IPS-18a (cell line): ENCODE data around the gene MYO5B.
"Not testable (repeated sequence)": the region's sequence is repeated elsewhere in the genome, so short reads cannot be mapped to it uniquely, and the experiment has no call there.

Experiments used
- H3K27ac ChIP-seq: one replicate; pipeline ENCODE4 v1.5.1; 2013; ENCODE audit warnings: low read length
- H3K27me3 ChIP-seq: one replicate; pipeline ENCODE4 v1.6.1; 2013; ENCODE audit warnings: mild to moderate bottlenecking, low read length; ENCODE audit not compliant: control insufficient read depth, insufficient read depth
- H3K36me3 ChIP-seq: one replicate; pipeline ENCODE4 v1.6.1; 2013; ENCODE audit warnings: low read depth, low read length; ENCODE audit not compliant: control insufficient read depth
- H3K4me1 ChIP-seq: one replicate; pipeline ENCODE4 v1.6.1; 2013; ENCODE audit warnings: low read depth, low read length; ENCODE audit not compliant: control insufficient read depth
- H3K4me3 ChIP-seq: one replicate; pipeline ENCODE4 v1.5.1; 2013; ENCODE audit warnings: low read length
- H3K9ac ChIP-seq: one replicate; pipeline ENCODE4 v1.6.1; 2013; ENCODE audit warnings: mild to moderate bottlenecking, low read length, moderate library complexity
- H3K9me3 ChIP-seq: one replicate; pipeline ENCODE4 v1.6.1; 2013; ENCODE audit warnings: low read depth, low read length; ENCODE audit not compliant: control insufficient read depth

The MYO5B gene

GRCh38 chr18:49907346-49907929 is 287.5 kb downstream of the MYO5B start:
- Histone ChIP-seq H3K27me3 (no peaks in the 10 kb centered on the region), H3K36me3 (no peaks in the 10 kb centered on the region), H3K9ac (no peak overlapping the region), H3K9me3 (no peaks in the 10 kb centered on the region), H3K4me3 (no peak overlapping the region), H3K27ac (no peak overlapping the region), H3K4me1 (no peaks in the 10 kb centered on the region)

- Histone ChIP-seq H3K4me3 (no peak overlapping the region), H3K27ac (no peak overlapping the region), H3K9me3 (no peaks in the 10 kb centered on the region), H3K4me1 (no peaks in the 10 kb centered on the region), H3K9ac (no peak overlapping the region), H3K27me3 (no peaks in the 10 kb centered on the region), H3K36me3 (no peaks in the 10 kb centered on the region)
Measured at GRCh38 chr18:49905771-49906170, 289.2 kb downstream of the MYO5B start.

GRCh38 chr18:49904871-49905555 is 289.9 kb downstream of the MYO5B start:
- H3K27ac ChIP-seq, result no peak overlapping the region
- no peaks in the 10 kb centered on the region for H3K9me3 ChIP-seq
- H3K4me1 ChIP-seq, result no peaks in the 10 kb centered on the region
- H3K27me3 ChIP-seq, result no peaks in the 10 kb centered on the region
- H3K4me3 ChIP-seq, result no peak overlapping the region
- no peak overlapping the region for H3K9ac ChIP-seq
- no peaks in the 10 kb centered on the region for H3K36me3 ChIP-seq

- Histone ChIP-seq H3K4me1 (no peaks in the 10 kb centered on the region), H3K27me3 (no peaks in the 10 kb centered on the region), H3K9me3 (no peaks in the 10 kb centered on the region), H3K36me3 (no peaks in the 10 kb centered on the region), H3K9ac (no peak overlapping the region), H3K4me3 (no peak overlapping the region), H3K27ac (no peak overlapping the region)
Measured at GRCh38 chr18:49901862-49902340, 293.0 kb downstream of the MYO5B start.

GRCh38 chr18:49899657-49900330 is 295.2 kb downstream of the MYO5B start:
- no peak overlapping the region for H3K27ac ChIP-seq
- no peaks in the 10 kb centered on the region for H3K36me3 ChIP-seq
- H3K4me3 ChIP-seq, result no peak overlapping the region
- H3K9ac ChIP-seq, result no peak overlapping the region
- no peaks in the 10 kb centered on the region for H3K9me3 ChIP-seq
- H3K27me3 ChIP-seq, result no peaks in the 10 kb centered on the region
- H3K4me1 ChIP-seq, result no peaks in the 10 kb centered on the region

GRCh38 chr18:49898421-49898820 is 296.5 kb downstream of the MYO5B start:
- H3K4me3 ChIP-seq, result no peak overlapping the region
- no peaks in the 10 kb centered on the region for H3K4me1 ChIP-seq
- H3K36me3 ChIP-seq, result no peaks in the 10 kb centered on the region
- no peaks in the 10 kb centered on the region for H3K9me3 ChIP-seq
- no peak overlapping the region for H3K9ac ChIP-seq
- no peaks in the 10 kb centered on the region for H3K27me3 ChIP-seq
- H3K27ac ChIP-seq, result no peak overlapping the region

GRCh38 chr18:49894517-49895226 is 300.3 kb downstream of the MYO5B start:
- H3K36me3 ChIP-seq, result no peaks in the 10 kb centered on the region
- H3K27ac ChIP-seq, result no peak overlapping the region
- peaks cover 8% of the 10 kb centered on the region for H3K4me1 ChIP-seq

GRCh38 chr18:49893036-49893435 is 301.9 kb downstream of the MYO5B start:
- Histone ChIP-seq H3K9me3 (no peaks in the 10 kb centered on the region), H3K27me3 (no peaks in the 10 kb centered on the region), H3K9ac (no peak overlapping the region), H3K4me1 (peaks cover 8% of the 10 kb centered on the region), H3K27ac (no peak overlapping the region), H3K4me3 (no peak overlapping the region), H3K36me3 (no peaks in the 10 kb centered on the region)

More at GRCh38 chr18:49894517-49895226, 300.3 kb downstream of the MYO5B start:
- no peak overlapping the region for H3K9ac ChIP-seq
- no peak overlapping the region for H3K4me3 ChIP-seq
- no peaks in the 10 kb centered on the region for H3K9me3 ChIP-seq
- H3K27me3 ChIP-seq, result no peaks in the 10 kb centered on the region

- Histone ChIP-seq H3K4me1 (peaks cover 8% of the 10 kb centered on the region), H3K9ac (no peak overlapping the region), H3K9me3 (no peaks in the 10 kb centered on the region), H3K36me3 (no peaks in the 10 kb centered on the region), H3K27ac (no peak overlapping the region), H3K27me3 (no peaks in the 10 kb centered on the region), H3K4me3 (no peak overlapping the region)
Measured at GRCh38 chr18:49892148-49892924, 302.6 kb downstream of the MYO5B start.

GRCh38 chr18:49890041-49890440 is 304.9 kb downstream of the MYO5B start:
- H3K4me3 ChIP-seq, result no peak overlapping the region
- H3K27ac ChIP-seq, result no peak overlapping the region
- H3K36me3 ChIP-seq, result no peaks in the 10 kb centered on the region
- no peak overlapping the region for H3K9ac ChIP-seq
- no peaks in the 10 kb centered on the region for H3K9me3 ChIP-seq
- H3K27me3 ChIP-seq, result no peaks in the 10 kb centered on the region
- H3K4me1 ChIP-seq, result peaks cover 8% of the 10 kb centered on the region

GRCh38 chr18:49889552-49889951 is 305.4 kb downstream of the MYO5B start:
- not testable (repeated sequence) for H3K27ac ChIP-seq

More at GRCh38 chr18:49889552-49889951, 305.4 kb downstream of the MYO5B start:
- H3K27me3 ChIP-seq, H3K4me3 ChIP-seq, H3K9ac ChIP-seq, H3K9me3 ChIP-seq, H3K36me3 ChIP-seq, H3K4me1 ChIP-seq: not testable (repeated sequence)
